HG03108 (cell line): Measurements from ENCODE around the gene INTS6L.
"Not testable (repeated sequence)": the region's sequence is repeated elsewhere in the genome, so short reads cannot be mapped to it uniquely, and the experiment has no call there.

ENCODE experiments used
- ATAC-seq: cut with Tn5 transposase; IDR thresholded peaks from one replicate; pipeline ENCODE4 v1.9.1; 2021; ENCODE audit warnings: moderate library complexity; ENCODE audit not compliant: unreplicated experiment

INTS6L gene

DNA sequence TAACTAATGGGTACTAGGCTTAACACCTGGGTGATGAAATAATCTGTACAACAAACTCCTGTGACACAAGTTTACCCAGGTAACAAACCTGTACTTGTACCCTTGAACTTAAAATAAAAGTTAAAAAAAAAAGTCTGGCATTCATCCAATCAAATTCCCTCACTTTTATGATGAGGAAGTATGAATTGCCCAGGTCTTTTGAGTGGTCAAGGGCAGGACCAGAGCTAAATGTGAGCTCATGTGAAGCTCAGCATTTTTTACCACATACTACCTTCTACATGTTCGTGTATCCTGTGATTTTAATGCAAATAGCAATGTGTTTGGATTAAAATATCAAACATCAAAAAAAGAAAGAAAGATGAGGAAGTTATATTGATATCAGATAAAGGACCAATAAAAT lies 74.0 kb downstream of the INTS6L start:
- ATAC-seq: not testable (repeated sequence)

DNA sequence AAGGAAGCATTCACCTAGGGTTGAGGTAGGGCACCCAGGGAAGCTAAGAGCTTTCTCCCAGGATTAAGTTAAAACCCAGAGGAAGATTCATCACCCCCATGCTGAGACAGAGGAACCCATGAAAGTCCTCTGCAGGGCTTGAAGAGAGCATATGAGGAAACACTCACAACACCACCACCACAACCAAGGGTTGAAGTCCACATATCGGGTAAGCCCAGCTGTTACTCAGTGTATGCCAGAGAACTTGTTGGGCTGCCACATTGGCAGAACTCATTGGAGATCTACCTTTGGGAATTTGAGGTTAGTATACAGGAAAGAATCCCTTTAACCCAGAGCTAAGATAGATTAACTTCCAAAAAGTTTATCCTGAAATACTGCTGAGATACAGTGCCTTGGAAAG lies 75.1 kb downstream of the INTS6L start:
- ATAC-seq: no peak

DNA sequence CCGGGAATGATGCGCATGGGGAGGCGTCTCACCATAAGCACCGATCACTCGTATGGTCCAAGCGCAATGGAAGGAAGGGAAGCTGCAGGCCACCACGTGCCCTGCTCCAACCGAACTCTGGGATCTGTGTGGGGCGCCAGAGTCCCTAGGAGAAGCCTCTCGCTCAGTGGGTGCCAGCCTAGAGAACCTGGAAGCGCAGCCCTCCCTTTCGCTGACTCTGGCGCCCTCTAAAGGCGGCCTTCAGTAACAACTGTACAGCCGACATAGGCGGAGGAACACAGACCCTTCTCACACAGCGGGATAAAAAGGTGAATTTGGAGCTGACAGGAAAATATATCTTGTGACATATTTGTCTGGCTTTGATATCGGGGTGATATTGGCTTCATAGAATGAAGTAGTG lies 76.0 kb downstream of the INTS6L start:
- no peak for ATAC-seq

DNA sequence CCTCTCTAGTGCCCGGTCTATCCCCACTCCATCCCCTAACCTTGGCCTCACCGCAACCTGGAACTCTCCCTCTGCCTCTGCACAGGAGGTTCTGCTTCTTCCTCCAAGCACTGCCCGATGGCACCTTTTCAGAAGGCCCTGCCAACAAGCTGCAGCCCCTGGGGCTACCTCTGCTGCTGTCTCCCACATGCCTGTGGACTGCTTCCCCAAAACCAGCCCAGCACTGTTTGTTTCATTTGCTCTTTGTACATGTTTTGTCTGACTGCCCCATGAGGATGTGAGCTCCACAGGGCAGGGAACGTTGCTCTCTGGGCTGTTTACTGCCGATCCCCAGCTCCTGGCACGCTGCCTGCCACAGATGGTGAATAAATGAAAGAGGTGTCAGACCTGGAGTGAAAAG lies 85.4 kb downstream of the INTS6L start:
- ATAC-seq: no peak

DNA sequence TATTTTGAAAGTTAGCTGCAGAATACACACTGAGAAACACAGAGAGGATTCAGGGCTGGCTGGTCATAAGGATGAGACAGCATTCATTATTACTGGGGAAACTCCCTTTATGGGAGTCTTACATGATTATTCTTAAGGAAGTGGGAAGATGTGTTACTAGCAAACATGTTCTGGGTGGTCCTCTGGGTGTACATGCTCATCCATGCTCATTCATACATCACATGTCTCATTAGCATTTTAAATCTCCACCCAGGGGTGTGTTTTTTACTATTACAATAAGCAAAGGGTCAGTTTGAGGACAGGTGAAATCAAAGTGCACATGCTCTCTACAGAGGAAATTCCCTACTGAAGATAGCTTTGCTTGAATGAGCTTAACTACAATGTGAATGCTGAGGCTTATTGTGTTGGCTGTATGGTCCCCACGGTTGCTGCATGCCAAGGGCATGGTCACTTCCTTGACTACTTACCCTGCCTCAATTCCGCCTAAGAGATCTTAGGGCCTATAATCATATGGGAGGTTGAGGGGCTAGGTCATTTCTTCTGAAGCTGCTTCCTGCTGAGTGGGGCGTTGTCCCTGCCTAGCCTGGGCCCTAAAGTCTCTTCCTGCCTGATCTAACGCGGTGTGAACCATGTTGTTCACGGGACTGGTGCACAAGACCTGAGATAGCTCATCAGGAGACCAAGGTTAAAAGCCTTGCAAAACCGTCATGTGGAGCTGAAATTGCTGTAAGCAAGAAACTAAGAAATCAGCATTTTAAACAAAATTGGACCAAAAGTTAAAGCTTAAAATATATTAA lies 104.1 kb downstream of the INTS6L start:
- not testable (repeated sequence) for ATAC-seq

DNA sequence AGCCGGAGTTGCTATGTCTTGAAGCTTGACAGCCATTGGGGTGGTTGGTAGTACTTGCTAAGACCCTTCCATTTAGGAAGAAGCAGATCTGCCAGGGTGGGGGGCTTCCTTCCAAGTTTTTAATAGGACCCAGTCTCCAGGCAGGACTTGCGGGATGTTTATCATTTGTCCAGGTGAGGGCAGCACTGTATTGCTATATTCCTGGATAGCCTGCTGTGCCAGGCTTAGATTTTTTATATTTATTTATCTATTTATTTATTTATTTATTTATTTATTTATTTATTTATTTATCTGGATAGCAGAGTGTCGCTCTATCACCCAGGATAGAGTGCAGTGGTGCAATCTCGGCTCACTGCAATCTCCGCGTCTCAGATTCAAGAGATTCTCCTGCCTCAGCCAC lies 105.5 kb downstream of the INTS6L start:
- no peak for ATAC-seq

DNA sequence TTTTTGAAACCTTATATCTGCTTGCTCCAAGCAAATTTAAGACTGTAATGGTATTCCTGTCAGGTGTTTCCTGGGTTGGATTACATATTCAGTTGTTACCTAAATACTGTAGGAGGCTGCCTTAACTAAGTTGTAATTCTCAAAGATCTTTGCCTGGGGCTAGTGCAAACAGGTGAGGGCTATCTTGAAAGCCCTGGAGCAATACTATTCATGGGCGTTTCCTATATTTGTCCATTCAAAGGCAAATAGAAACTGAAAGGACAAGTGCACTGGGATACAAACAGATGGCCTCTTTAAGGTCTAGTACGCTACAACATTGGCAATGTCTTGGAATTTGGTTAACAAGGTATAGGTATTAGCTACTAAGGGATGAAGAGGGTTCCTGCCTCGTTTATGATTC lies 108.9 kb downstream of the INTS6L start:
- ATAC-seq: no peak
